ENCODE data around the gene OVOL3. TPM values are rescaled to one million over a fixed set of nuclear protein-coding genes. Genes with fewer than 3 reads are reported as not detected.
A peak's percentile ranks its signal among the peaks of the same experiment; 100 is the strongest.

OVOL3 gene
- total RNA-seq, 8 experiments from 2014 or later = 0.54 TPM; not detected in 7

- H3K4me1 ChIP-seq (replicated peaks in 1 of 2) = no peaks in the 10 kb centered on the region
- 65 to 100% (median 93%) methylated on average over 2 to 4 of the region's 9 CpGs; no CpG with 5 or more reads in 6 of the 10 experiments for WGBS, 10 experiments
- no peak overlapping the region for H3K27ac ChIP-seq
- ATAC-seq (replicated peaks in 6 of 8) = no peak
- H3K4me3 ChIP-seq = no peak overlapping the region
- in situ Hi-C loops (cut with MboI; ENCODE audit: low pct_unique_long_range_greater_than_20kb in 2 of 9, low sequenced_read_pairs in 9 of 9, unreplicated experiment in 9 of 9) = no loop called here
Measured at GRCh38 chr19:36086326-36086725, 24.6 kb upstream of the OVOL3 start.

DNA sequence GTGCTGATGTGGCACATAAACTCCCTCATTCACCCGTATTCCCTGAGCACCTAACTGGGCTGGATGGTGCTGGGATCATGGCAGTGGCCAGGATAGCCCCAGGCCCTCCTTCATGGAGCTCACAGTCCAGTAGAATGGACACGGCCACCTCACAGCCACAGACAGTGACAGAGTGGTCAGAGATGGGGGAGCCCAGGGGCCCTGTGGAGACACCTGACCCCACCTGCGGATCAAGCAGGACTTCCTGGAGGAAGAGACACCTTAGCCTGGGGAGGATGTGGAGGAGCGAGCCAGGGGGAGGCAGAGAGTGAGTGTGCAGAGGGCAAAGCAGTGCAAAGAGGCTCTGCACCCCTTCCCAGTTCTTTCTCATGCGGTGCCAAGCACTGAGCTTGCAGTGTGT is 21.1 kb upstream of the OVOL3 start:
- no peak overlapping the region for H3K4me3 ChIP-seq
- no peak overlapping the region for H3K27ac ChIP-seq
- WGBS, 10 experiments = 80 to 100% (median 100%) methylated on average over 1 to 2 of the region's 5 CpGs; no CpG with 5 or more reads in 7 of the 10 experiments
- ATAC-seq (replicated peaks in 6 of 8) = no peak
- no peaks in the 10 kb centered on the region for H3K4me1 ChIP-seq (replicated peaks in 1 of 2)
- in situ Hi-C loops (cut with MboI; ENCODE audit: low pct_unique_long_range_greater_than_20kb in 2 of 9, low sequenced_read_pairs in 9 of 9, unreplicated experiment in 9 of 9) = no loop called here

DNA sequence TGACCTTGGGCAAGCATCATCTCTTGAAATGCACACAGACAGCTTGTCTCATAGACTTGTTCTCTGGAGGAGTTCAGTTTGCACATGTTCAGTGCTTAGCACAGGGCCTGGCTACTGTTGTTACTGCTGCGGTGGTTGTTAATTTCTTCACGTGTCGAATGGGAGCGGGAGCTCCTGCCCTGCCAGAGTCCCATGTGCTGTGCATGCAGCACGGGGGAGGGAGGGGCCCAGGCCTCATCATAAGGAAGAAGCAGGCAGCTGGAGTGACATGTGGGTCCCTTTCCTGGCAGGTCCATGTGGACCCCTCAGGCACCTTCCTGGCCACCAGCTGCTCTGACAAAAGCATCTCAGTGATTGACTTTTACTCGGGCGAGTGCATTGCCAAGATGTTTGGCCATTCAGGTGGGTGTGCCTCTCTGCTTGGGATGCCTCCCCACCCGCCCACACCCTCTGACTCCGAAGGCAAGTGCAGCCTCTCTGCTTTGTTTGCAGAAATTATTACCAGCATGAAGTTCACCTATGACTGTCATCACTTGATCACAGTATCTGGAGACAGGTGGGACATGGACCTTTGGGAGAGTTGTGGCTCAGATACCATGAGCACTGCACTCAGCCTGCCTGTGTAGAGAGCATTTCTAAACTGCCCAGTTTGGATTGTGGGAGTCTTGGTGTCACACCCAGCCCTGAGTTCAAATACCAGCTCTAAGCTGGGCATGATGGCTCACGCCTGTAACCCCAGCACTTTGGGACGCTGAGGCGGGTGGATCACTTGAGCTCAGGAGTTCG is 19.8 kb upstream of the OVOL3 start:
- in situ Hi-C loops (cut with MboI; ENCODE audit: low pct_unique_long_range_greater_than_20kb in 2 of 9, low sequenced_read_pairs in 9 of 9, unreplicated experiment in 9 of 9) = no loop called here
- WGBS, 10 experiments = 60 to 100% (median 87%) methylated on average over 1 to 6 of the region's 13 CpGs; no CpG with 5 or more reads in 5 of the 10 experiments
- ATAC-seq (replicated peaks in 6 of 8) = peak in 4 of 8 experiments; percentile 3 to 98 (median 90)
- Histone ChIP-seq H3K4me1 (replicated peaks in 1 of 2) (no peaks in the 10 kb centered on the region), H3K27ac (no peak overlapping the region), H3K4me3 (no peak overlapping the region)

- no peak for ATAC-seq (replicated peaks in 6 of 8)
- H3K4me1 ChIP-seq (replicated peaks in 1 of 2) = peaks cover 0 to 7% of the 10 kb centered on the region in 2 donors
- H3K27ac ChIP-seq = no peak overlapping the region
Measured at GRCh38 chr19:36092566-36092965, 18.4 kb upstream of the OVOL3 start.

GRCh38 chr19:36093146-36093662 is 17.7 kb upstream of the OVOL3 start:
- ATAC-seq (replicated peaks in 6 of 8) = no peak
- in situ Hi-C loops (cut with MboI; ENCODE audit: low pct_unique_long_range_greater_than_20kb in 2 of 9, low sequenced_read_pairs in 9 of 9, unreplicated experiment in 9 of 9) = no loop called here
- Histone ChIP-seq H3K27ac (no peak overlapping the region), H3K4me3 (no peak overlapping the region), H3K4me1 (replicated peaks in 1 of 2) (peaks cover 0 to 7% of the 10 kb centered on the region in 2 donors)
- WGBS, 10 experiments = 40 to 100% (median 90%) methylated on average over 1 to 2 of the region's 5 CpGs; no CpG with 5 or more reads in 4 of the 10 experiments

More at GRCh38 chr19:36092566-36092965, 18.4 kb upstream of the OVOL3 start:
- 92 to 100% (median 98%) methylated on average over 2 to 5 of the region's 7 CpGs; no CpG with 5 or more reads in 4 of the 10 experiments for WGBS, 10 experiments
- no peak overlapping the region for H3K4me3 ChIP-seq
- in situ Hi-C loops (cut with MboI; ENCODE audit: low pct_unique_long_range_greater_than_20kb in 2 of 9, low sequenced_read_pairs in 9 of 9, unreplicated experiment in 9 of 9) = no loop called here

- WGBS, 10 experiments = 33 to 100% (median 100%) methylated on average over 1 to 4 of the region's 6 CpGs; no CpG with 5 or more reads in 5 of the 10 experiments
- peaks cover 0 to 7% of the 10 kb centered on the region in 2 donors for H3K4me1 ChIP-seq (replicated peaks in 1 of 2)
- H3K4me3 ChIP-seq = no peak overlapping the region
- no peak for ATAC-seq (replicated peaks in 6 of 8)
- H3K27ac ChIP-seq = no peak overlapping the region
- in situ Hi-C loops (cut with MboI; ENCODE audit: low pct_unique_long_range_greater_than_20kb in 2 of 9, low sequenced_read_pairs in 9 of 9, unreplicated experiment in 9 of 9) = no loop called here
Measured at GRCh38 chr19:36093687-36094086, 17.3 kb upstream of the OVOL3 start.

- Histone ChIP-seq H3K4me1 (replicated peaks in 1 of 2) (peaks cover 0 to 7% of the 10 kb centered on the region in 2 donors), H3K27ac (peak overlapping the region; percentile 52 to 86), H3K4me3 (no peak overlapping the region)
- ATAC-seq (replicated peaks in 6 of 8) = peak in 5 of 8 experiments; percentile 82 to 92 (median 87)
- in situ Hi-C loops (cut with MboI; ENCODE audit: low pct_unique_long_range_greater_than_20kb in 2 of 9, low sequenced_read_pairs in 9 of 9, unreplicated experiment in 9 of 9) = no loop called here
- WGBS, 10 experiments = 38 to 100% (median 75%) methylated on average over 1 to 4 of the region's 6 CpGs; no CpG with 5 or more reads in 2 of the 10 experiments
Measured at GRCh38 chr19:36097036-36097435, 13.9 kb upstream of the OVOL3 start.

DNA sequence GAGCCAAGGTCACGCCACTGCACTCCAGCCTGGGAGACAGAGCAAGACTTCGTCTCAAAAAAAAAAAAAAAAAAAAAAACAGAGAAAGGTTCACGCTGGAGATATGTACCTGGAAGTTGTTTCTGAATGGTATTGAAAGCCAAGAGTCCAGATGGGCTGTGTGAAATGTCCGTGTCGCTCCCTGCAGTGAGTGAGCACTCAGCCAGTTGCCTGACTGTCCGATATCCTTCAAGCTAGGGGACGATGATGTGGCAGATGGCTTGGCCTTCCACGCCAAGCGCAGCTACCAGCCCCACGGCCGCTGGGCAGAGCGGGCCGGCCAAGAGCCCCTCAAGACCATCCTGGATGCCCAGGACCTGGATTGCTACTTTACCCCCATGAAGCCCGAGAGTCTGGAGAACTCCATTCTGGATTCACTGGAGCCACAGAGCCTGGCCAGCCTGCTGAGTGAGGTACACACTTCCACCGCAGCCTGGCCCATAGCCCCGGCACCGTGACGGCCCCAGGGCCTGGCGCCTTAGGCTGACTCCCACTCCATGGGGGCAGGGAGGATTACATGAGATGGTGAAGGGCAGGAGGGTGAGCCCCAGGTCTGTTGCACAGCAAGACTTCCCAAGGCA is 11.7 kb upstream of the OVOL3 start:
- in situ Hi-C loops (cut with MboI; ENCODE audit: low pct_unique_long_range_greater_than_20kb in 2 of 9, low sequenced_read_pairs in 9 of 9, unreplicated experiment in 9 of 9) = no loop called here
- no peak for ATAC-seq (replicated peaks in 6 of 8)
- H3K27ac ChIP-seq = no peak overlapping the region
- WGBS, 10 experiments = 60 to 100% (median 97%) methylated on average over 1 to 12 of the region's 19 CpGs
- no peak overlapping the region for H3K4me3 ChIP-seq
- H3K4me1 ChIP-seq (replicated peaks in 1 of 2) = peaks cover 0 to 7% of the 10 kb centered on the region in 2 donors

GRCh38 chr19:36100476-36100875 is 10.5 kb upstream of the OVOL3 start:
- no peak for ATAC-seq (replicated peaks in 6 of 8)
- no peak overlapping the region for H3K4me3 ChIP-seq
- 71 to 100% (median 100%) methylated on average over 1 to 3 of the region's 5 CpGs; no CpG with 5 or more reads in 5 of the 10 experiments for WGBS, 10 experiments
- no peak overlapping the region for H3K27ac ChIP-seq
- in situ Hi-C loops (cut with MboI; ENCODE audit: low pct_unique_long_range_greater_than_20kb in 2 of 9, low sequenced_read_pairs in 9 of 9, unreplicated experiment in 9 of 9) = no loop called here
- peaks cover 0 to 7% of the 10 kb centered on the region in 2 donors for H3K4me1 ChIP-seq (replicated peaks in 1 of 2)

DNA sequence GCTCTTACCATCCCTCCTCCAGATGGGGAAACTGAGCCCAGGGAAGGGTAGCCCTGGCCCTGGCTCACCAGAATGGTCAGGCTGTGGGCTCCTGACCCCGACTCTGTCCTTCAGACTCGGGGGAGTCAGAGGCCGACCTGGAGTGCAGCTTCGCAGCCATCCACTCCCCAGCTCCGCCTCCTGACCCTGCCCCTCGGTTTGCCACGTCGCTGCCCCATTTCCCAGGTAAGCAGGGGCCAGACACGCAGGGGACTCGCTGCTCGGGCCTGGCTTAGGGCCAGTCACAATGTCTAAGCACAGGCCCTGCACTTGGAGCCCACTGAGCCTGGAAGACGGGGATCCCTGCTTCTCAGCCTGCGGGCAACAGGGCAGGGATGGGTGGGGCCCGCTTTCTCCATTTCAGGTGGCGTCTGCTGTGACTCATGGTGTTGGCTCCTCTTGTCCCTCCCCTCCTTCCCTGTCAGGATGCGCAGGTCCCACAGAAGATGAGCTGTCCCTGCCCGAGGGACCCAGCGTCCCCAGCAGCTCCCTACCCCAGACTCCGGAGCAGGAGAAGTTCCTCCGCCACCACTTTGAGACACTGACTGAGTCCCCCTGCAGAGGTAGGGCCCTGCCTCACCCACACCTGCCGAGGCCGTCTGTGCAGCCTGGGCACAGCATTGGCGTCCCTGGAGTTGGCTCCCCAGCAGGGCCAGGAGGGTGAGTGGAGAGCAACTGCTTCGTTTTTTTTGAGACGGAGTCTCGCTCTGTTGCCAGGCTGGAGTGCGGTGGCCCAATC is 9.2 kb upstream of the OVOL3 start:
- Histone ChIP-seq H3K4me3 (no peak overlapping the region), H3K27ac (no peak overlapping the region), H3K4me1 (replicated peaks in 1 of 2) (peaks cover 0 to 6% of the 10 kb centered on the region in 2 donors)
- in situ Hi-C loops (cut with MboI; ENCODE audit: low pct_unique_long_range_greater_than_20kb in 2 of 9, low sequenced_read_pairs in 9 of 9, unreplicated experiment in 9 of 9) = no loop called here
- 85 to 100% (median 98%) methylated on average over 1 to 7 of the region's 27 CpGs; no CpG with 5 or more reads in 5 of the 10 experiments for WGBS, 10 experiments
- ATAC-seq (replicated peaks in 6 of 8) = peak in 1 of 8 experiments; percentile 42

DNA sequence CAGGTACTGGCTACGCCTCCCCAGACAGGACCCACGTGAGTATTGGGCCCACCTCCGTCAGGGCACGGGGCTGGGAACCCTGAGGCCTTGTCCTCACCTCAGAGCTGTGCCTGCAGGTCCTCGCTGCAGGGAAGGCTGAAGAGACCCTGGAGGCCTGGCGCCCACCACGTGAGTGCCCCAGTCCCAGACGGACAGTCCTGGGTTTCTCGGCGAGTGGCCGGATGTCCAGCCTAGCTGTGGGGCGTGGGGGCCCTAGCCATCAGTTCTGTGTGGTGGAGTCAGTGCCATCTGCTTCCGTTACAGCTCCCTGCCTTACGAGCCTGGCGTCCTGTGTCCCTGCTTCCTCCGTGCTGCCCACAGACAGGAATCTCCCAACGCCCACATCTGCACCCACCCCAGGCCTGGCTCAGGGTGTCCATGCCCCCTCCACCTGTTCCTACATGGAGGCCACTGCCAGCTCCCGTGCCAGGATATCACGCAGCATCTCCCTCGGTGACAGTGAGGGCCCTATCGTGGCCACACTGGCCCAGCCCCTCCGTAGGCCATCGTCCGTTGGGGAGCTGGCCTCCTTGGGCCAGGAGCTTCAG is 7.8 kb upstream of the OVOL3 start:
- 96 to 100% (median 100%) methylated on average over 1 to 5 of the region's 24 CpGs; no CpG with 5 or more reads in 7 of the 10 experiments for WGBS, 10 experiments
- in situ Hi-C loops (cut with MboI; ENCODE audit: low pct_unique_long_range_greater_than_20kb in 2 of 9, low sequenced_read_pairs in 9 of 9, unreplicated experiment in 9 of 9) = no loop called here
- H3K27ac ChIP-seq = no peak overlapping the region
- H3K4me3 ChIP-seq = no peak overlapping the region
- H3K4me1 ChIP-seq (replicated peaks in 1 of 2) = no peaks in the 10 kb centered on the region
- no peak for ATAC-seq (replicated peaks in 6 of 8)

GRCh38 chr19:36103842-36104552 is 6.9 kb upstream of the OVOL3 start:
- H3K4me3 ChIP-seq = no peak overlapping the region
- 40 to 100% (median 89%) methylated on average over 1 to 5 of the region's 12 CpGs; no CpG with 5 or more reads in 4 of the 10 experiments for WGBS, 10 experiments
- H3K4me1 ChIP-seq (replicated peaks in 1 of 2) = no peaks in the 10 kb centered on the region
- in situ Hi-C loops (cut with MboI; ENCODE audit: low pct_unique_long_range_greater_than_20kb in 2 of 9, low sequenced_read_pairs in 9 of 9, unreplicated experiment in 9 of 9) = no loop called here
- no peak overlapping the region for H3K27ac ChIP-seq
- peak in 2 of 8 experiments; percentile 4 to 38 for ATAC-seq (replicated peaks in 6 of 8)
